ENCODE measurements around the gene MYOZ3. TPM values are rescaled to one million over a fixed set of nuclear protein-coding genes. Genes with fewer than 3 reads are reported as not detected.

Gene MYOZ3
- total and polyA plus RNA-seq, 2 donors = 0.25 to 0.47 TPM

DNA sequence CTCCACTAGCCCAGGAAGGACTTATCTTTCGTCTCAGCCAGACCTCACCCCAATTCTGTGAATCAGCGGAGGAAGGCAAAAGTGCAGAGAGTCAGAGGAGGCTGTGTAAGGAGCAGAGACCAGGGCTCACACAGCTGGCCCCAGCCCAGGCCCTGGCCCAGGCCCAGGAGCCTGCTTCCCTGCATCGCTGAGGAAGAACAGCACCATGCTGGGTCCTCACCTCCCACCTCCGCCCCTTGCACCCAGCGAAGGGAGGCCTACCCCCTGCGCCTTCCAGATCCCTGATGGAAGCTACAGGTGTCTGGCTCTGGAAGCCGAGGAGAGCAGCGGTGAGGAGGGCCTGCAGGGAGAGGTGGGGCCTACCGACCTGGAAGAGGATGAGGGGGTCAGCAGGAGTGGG lies 42.9 kb upstream of the MYOZ3 start:
- DNase-seq (ENCODE audit: low read depth in 6 of 9, low spot score in 9 of 9) = no peak
- H3K27me3 ChIP-seq (ENCODE audit: control insufficient read depth in 2 of 2, insufficient read depth in 1 of 2, low read length in 1 of 2) = peaks cover 0 to 15% of the 10 kb centered on the region in 2 donors
- no peak overlapping the region for H3K27ac ChIP-seq (ENCODE audit: low read depth in 1 of 2, low read length in 1 of 2)
- no peak overlapping the region for H3K4me3 ChIP-seq (ENCODE audit: low read length in 2 of 2)
- WGBS = 92% methylated on average over 9 of the region's 9 CpGs
- no peaks in the 10 kb centered on the region for H3K36me3 ChIP-seq (ENCODE audit: control insufficient read depth in 2 of 2, insufficient read depth in 2 of 2, low read length in 1 of 2)
- H3K4me1 ChIP-seq (ENCODE audit: control insufficient read depth in 2 of 2, insufficient read depth in 2 of 2, low read length in 2 of 2) = peaks cover 0 to 18% of the 10 kb centered on the region in 2 donors
- no peaks in the 10 kb centered on the region for H3K9me3 ChIP-seq (ENCODE audit: control insufficient read depth in 2 of 2, insufficient read depth in 1 of 2, low read length in 1 of 2)

DNA sequence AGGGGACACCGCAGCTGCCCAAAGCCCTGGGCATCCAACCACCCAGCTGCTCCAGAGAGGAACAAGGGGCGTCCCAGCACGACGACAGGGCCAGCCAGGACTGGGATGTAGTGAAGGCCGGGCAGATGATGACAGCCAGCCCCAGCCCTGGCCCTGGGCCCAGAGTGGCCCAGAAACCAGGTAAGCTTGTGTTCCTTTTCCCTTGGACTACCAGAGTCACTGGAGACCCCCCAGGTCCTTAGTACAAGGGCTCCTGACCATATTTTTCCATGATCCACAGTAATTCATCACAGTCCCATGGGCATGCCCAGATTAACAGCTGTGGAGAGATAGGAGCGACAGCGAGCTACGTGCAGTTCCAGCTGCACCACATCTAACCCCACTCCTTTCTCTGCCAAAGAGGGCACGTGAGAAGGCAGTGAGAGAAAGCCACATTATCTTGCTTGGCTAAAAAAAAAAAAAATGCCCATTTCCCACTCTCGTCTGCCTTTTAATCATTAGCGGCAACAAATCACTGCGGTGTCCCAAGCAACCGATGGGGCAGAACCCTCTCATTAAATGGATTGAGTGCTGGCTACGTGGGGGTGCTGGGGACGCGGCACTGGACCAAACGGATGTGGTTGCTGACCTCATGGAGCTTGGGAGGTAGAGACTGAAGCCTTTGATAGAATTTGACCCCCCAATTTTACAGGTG lies 42.3 kb upstream of the MYOZ3 start:
- peaks cover under 1 to 21% of the 10 kb centered on the region in 2 donors for H3K27me3 ChIP-seq (ENCODE audit: control insufficient read depth in 2 of 2, insufficient read depth in 1 of 2, low read length in 1 of 2)
- DNase-seq (ENCODE audit: low read depth in 6 of 9, low spot score in 9 of 9) = no peak
- H3K4me1 ChIP-seq (ENCODE audit: control insufficient read depth in 2 of 2, insufficient read depth in 2 of 2, low read length in 2 of 2) = peaks cover 0 to 19% of the 10 kb centered on the region in 2 donors
- 96% methylated on average over 17 of the region's 17 CpGs for WGBS
- H3K4me3 ChIP-seq (ENCODE audit: low read length in 2 of 2) = no peak overlapping the region
- no peaks in the 10 kb centered on the region for H3K36me3 ChIP-seq (ENCODE audit: control insufficient read depth in 2 of 2, insufficient read depth in 2 of 2, low read length in 1 of 2)
- H3K9me3 ChIP-seq (ENCODE audit: control insufficient read depth in 2 of 2, insufficient read depth in 1 of 2, low read length in 1 of 2) = no peaks in the 10 kb centered on the region
- H3K27ac ChIP-seq (ENCODE audit: low read depth in 1 of 2, low read length in 1 of 2) = no peak overlapping the region

DNA sequence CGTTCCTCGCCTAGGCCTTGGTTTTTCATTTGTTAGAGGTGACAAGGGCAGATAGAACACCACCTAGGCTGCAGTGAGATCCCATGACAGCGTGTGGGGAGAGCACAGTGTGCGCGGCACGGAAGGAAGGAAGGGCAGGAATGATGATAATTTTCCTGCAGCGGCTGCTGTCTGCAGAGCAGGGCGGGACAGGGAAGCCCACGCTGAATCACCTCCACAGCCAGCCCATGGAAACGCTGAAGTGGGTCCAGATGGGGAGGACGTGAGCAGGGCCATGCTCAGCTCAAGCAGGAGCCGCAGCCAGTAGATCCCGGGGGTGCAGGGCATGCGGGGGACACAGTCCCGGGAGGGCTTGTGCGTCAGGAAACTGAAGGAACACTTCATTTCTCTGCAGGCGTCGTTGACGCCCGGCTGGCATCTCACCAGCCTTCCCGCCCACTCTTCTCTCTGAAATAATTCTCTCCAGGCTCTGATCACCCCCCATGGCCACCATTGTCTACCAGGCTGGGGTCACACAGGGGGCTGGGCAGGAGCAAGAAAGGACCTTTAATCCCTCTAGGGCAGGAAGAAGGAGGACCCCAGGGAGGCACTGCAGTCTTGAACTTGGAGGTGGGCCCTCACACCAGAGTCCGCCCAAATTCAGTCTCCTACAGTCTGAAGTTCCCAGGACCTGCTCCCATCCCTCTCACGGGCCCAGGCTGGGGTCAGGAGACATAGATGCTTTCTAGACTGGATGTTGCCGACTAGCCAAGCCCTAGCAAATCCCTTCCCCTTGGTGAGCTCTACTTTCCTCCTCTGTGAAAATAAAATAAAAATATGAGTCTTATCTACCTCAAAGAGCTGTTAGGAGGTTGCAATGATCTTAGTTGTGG lies 41.5 kb upstream of the MYOZ3 start:
- peaks cover 3 to 28% of the 10 kb centered on the region in 2 donors for H3K27me3 ChIP-seq (ENCODE audit: control insufficient read depth in 2 of 2, insufficient read depth in 1 of 2, low read length in 1 of 2)
- WGBS = 92% methylated on average over 24 of the region's 24 CpGs
- H3K9me3 ChIP-seq (ENCODE audit: control insufficient read depth in 2 of 2, insufficient read depth in 1 of 2, low read length in 1 of 2) = no peaks in the 10 kb centered on the region
- H3K27ac ChIP-seq (ENCODE audit: low read depth in 1 of 2, low read length in 1 of 2) = no peak overlapping the region
- no peaks in the 10 kb centered on the region for H3K36me3 ChIP-seq (ENCODE audit: control insufficient read depth in 2 of 2, insufficient read depth in 2 of 2, low read length in 1 of 2)
- peaks cover 0 to 19% of the 10 kb centered on the region in 2 donors for H3K4me1 ChIP-seq (ENCODE audit: control insufficient read depth in 2 of 2, insufficient read depth in 2 of 2, low read length in 2 of 2)
- no peak overlapping the region for H3K4me3 ChIP-seq (ENCODE audit: low read length in 2 of 2)
- DNase-seq (ENCODE audit: low read depth in 6 of 9, low spot score in 9 of 9) = no peak

DNA sequence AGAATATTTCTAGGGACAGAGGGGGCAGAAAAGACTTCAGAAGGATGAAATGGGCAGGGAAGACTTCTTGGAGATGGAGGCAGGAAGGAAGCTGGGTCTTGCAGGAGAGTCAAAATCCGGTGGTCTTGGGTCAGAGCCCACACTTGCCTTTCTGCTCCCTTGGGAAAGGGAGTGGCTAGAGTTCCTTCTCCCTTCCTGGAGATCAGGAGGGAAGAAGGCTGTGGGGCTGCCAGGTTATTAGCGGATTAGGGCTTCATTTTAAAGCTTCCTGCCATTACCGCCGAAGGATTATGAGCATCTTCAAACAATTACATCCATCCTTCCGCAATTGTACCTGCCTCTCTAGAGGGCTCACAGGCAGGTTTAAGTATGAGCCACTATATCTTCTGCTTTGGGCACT lies 39.8 kb upstream of the MYOZ3 start:
- no peaks in the 10 kb centered on the region for H3K9me3 ChIP-seq (ENCODE audit: control insufficient read depth in 2 of 2, insufficient read depth in 1 of 2, low read length in 1 of 2)
- WGBS = 83% methylated on average over 5 of the region's 5 CpGs
- peaks cover 4 to 17% of the 10 kb centered on the region in 2 donors for H3K4me1 ChIP-seq (ENCODE audit: control insufficient read depth in 2 of 2, insufficient read depth in 2 of 2, low read length in 2 of 2)
- H3K36me3 ChIP-seq (ENCODE audit: control insufficient read depth in 2 of 2, insufficient read depth in 2 of 2, low read length in 1 of 2) = no peaks in the 10 kb centered on the region
- H3K4me3 ChIP-seq (ENCODE audit: low read length in 2 of 2) = no peak overlapping the region
- H3K27ac ChIP-seq (ENCODE audit: low read depth in 1 of 2, low read length in 1 of 2) = no peak overlapping the region
- no peak for DNase-seq (ENCODE audit: low read depth in 6 of 9, low spot score in 9 of 9)
- H3K27me3 ChIP-seq (ENCODE audit: control insufficient read depth in 2 of 2, insufficient read depth in 1 of 2, low read length in 1 of 2) = peaks cover 12 to 38% of the 10 kb centered on the region in 2 donors

DNA sequence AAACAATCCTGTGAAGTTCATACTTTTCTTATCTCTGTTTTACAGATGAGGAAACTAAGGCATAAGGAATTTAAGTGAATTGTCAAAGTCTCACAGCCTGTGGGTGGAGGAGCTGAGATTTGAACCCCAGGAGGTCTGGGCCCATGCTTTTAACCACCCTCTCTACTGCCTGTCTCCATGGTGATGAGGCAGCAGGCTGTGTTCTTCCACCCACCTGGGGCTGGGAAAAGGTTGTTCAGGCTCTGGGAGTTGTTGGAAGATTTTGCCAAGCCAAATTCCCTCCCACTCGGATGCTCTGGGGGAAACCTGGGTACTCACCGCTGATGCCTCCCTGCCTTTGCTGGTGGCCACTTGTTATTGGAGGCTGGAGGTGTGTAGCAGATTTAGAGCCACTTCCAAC lies 38.9 kb upstream of the MYOZ3 start:
- Histone ChIP-seq H3K4me1 (ENCODE audit: control insufficient read depth in 2 of 2, insufficient read depth in 2 of 2, low read length in 2 of 2) (peaks cover 4 to 16% of the 10 kb centered on the region in 2 donors), H3K36me3 (ENCODE audit: control insufficient read depth in 2 of 2, insufficient read depth in 2 of 2, low read length in 1 of 2) (no peaks in the 10 kb centered on the region), H3K9me3 (ENCODE audit: control insufficient read depth in 2 of 2, insufficient read depth in 1 of 2, low read length in 1 of 2) (no peaks in the 10 kb centered on the region), H3K4me3 (ENCODE audit: low read length in 2 of 2) (no peak overlapping the region), H3K27ac (ENCODE audit: low read depth in 1 of 2, low read length in 1 of 2) (no peak overlapping the region), H3K27me3 (ENCODE audit: control insufficient read depth in 2 of 2, insufficient read depth in 1 of 2, low read length in 1 of 2) (peaks cover 12 to 47% of the 10 kb centered on the region in 2 donors)
- 98% methylated on average over 2 of the region's 2 CpGs for WGBS
- no peak for DNase-seq (ENCODE audit: low read depth in 6 of 9, low spot score in 9 of 9)

- Histone ChIP-seq H3K27me3 (ENCODE audit: control insufficient read depth in 2 of 2, insufficient read depth in 1 of 2, low read length in 1 of 2) (peaks cover 12 to 47% of the 10 kb centered on the region in 2 donors), H3K36me3 (ENCODE audit: control insufficient read depth in 2 of 2, insufficient read depth in 2 of 2, low read length in 1 of 2) (no peaks in the 10 kb centered on the region), H3K4me1 (ENCODE audit: control insufficient read depth in 2 of 2, insufficient read depth in 2 of 2, low read length in 2 of 2) (peaks cover 5 to 16% of the 10 kb centered on the region in 2 donors), H3K4me3 (ENCODE audit: low read length in 2 of 2) (no peak overlapping the region), H3K9me3 (ENCODE audit: control insufficient read depth in 2 of 2, insufficient read depth in 1 of 2, low read length in 1 of 2) (no peaks in the 10 kb centered on the region), H3K27ac (ENCODE audit: low read depth in 1 of 2, low read length in 1 of 2) (peak overlapping the region in 1 of 2 donors; percentile 3)
- WGBS = 64% methylated on average over 7 of the region's 7 CpGs
- peak in 1 of 9 donors; percentile 23 for DNase-seq (ENCODE audit: low read depth in 6 of 9, low spot score in 9 of 9)
These were observed 37.7 kb upstream of the MYOZ3 start for GRCh38 chr5:150623152-150623877.

DNA sequence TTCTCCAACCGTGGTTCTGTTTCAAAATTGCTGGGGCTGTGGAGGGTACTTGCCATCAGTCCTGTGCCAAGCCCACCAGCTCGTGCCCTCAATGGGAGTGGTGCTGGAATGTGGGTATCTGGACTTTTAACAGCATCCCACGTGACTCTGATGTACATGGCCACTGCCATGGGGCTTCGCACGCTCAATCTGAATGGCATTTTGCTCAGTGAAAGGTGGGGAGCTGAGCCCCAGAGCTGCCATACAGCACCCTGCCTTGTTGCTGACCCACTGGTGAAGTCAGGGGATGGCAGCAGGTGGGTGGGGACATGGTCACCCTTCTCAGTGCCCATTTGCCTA lies 37.2 kb upstream of the MYOZ3 start:
- Histone ChIP-seq H3K27ac (ENCODE audit: low read depth in 1 of 2, low read length in 1 of 2) (no peak overlapping the region), H3K36me3 (ENCODE audit: control insufficient read depth in 2 of 2, insufficient read depth in 2 of 2, low read length in 1 of 2) (no peaks in the 10 kb centered on the region), H3K9me3 (ENCODE audit: control insufficient read depth in 2 of 2, insufficient read depth in 1 of 2, low read length in 1 of 2) (no peaks in the 10 kb centered on the region), H3K4me1 (ENCODE audit: control insufficient read depth in 2 of 2, insufficient read depth in 2 of 2, low read length in 2 of 2) (peaks cover 5 to 16% of the 10 kb centered on the region in 2 donors), H3K27me3 (ENCODE audit: control insufficient read depth in 2 of 2, insufficient read depth in 1 of 2, low read length in 1 of 2) (peaks cover 12 to 47% of the 10 kb centered on the region in 2 donors), H3K4me3 (ENCODE audit: low read length in 2 of 2) (no peak overlapping the region)
- no peak for DNase-seq (ENCODE audit: low read depth in 6 of 9, low spot score in 9 of 9)
- WGBS = 79% methylated on average over 5 of the region's 5 CpGs

GRCh38 chr5:150624334-150625163 lies 36.5 kb upstream of the MYOZ3 start:
- peak in 5 of 9 donors; percentile 15 to 45 (median 21) for DNase-seq (ENCODE audit: low read depth in 6 of 9, low spot score in 9 of 9)
- no peaks in the 10 kb centered on the region for H3K36me3 ChIP-seq (ENCODE audit: control insufficient read depth in 2 of 2, insufficient read depth in 2 of 2, low read length in 1 of 2)
- H3K27me3 ChIP-seq (ENCODE audit: control insufficient read depth in 2 of 2, insufficient read depth in 1 of 2, low read length in 1 of 2) = peaks cover 12 to 47% of the 10 kb centered on the region in 2 donors
- 6% methylated on average over 74 of the region's 74 CpGs for WGBS
- H3K4me1 ChIP-seq (ENCODE audit: control insufficient read depth in 2 of 2, insufficient read depth in 2 of 2, low read length in 2 of 2) = peaks cover 5 to 16% of the 10 kb centered on the region in 2 donors
- peak overlapping the region in 1 of 2 donors; percentile 38 for H3K27ac ChIP-seq (ENCODE audit: low read depth in 1 of 2, low read length in 1 of 2)
- no peaks in the 10 kb centered on the region for H3K9me3 ChIP-seq (ENCODE audit: control insufficient read depth in 2 of 2, insufficient read depth in 1 of 2, low read length in 1 of 2)
- peak overlapping the region; percentile 36 to 51 for H3K4me3 ChIP-seq (ENCODE audit: low read length in 2 of 2)

All from thymus (tissue), 11 donors.